HL-60/S4 (cell line): Measurements from ENCODE around the gene TCF12.

Source experiments
- in situ Hi-C: fragments of 300-500 bp; cut with MboI; formaldehyde crosslinking; loops from 2 replicates; pipeline ENCODE4 v1.14.3; 2022; ENCODE audit warnings: low sequenced_read_pairs

The TCF12 gene

DNA sequence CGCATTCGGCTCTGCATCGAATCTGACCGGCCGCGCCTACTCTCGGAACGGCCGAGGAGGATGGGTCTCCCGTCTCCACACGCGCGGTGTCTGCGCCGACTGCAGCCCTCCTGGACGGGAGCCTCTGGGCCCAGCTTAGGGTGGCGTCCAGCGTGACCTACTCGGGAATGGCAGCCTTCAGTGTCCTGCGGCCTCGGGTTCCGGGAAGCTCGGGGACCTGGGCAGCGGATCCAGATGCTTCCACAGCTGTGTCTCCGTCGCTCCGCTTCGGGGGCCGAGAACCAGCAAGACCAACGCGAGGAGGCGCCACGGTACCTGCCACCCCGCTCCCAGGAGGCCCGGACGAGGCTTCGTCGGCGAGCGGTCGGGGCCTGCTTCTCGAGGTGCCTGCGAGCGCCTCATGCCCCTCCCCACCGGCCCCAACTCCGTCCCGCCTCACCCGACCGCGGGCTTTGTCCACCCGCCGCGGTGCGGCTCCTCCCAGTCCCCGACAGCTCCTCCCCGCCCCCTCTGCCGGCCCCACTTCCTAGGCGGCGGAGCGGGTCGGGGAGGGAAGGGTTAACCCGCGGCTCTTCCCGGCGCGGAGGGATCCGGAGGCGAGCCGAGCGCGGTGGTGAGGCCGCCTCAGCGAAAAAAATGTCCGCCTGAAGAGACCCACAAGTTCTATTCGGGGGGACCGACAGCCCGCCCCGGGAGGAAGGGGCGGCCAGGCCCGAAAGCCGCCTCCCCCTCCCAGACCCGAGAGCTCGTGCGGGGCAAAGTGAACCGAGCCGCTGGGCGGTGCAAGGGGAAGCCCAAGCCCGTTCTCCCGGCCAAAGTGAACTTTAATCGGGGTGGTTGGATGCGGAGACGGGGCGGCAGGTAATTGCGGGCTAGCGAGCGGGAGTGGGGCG lies at the start of gene TCF12:
Gene TCF12, plus strand, starts transcription at position 599 of the 893 bp plus-strand sequence. CDS start 1,270 bp downstream, outside the sequence.
- in situ Hi-C loops, result no loop called here

DNA sequence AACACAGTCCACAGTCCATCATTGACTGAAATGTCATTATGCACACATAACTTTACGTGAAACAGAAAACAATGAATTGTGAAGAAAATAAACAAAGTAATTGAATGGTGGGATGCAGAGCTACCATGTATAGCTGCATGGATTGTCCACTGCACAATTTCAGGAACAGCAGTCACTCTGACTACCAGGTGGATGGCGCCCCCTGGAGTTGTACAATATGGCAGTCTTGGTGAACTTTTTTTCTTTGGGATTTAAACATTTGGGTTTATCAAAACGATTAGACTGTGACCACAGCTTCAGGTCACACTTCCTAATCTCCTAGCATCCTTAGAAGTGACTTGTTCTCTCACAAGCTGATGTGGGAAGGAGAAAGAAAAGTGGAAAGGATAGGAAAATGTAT lies 48.9 kb upstream of the TCF12 start:
- in situ Hi-C loops, result loop anchor here (25.0 kb wide), 1 partner anchor 382 kb away; no protein-coding TSS in a partner anchor

DNA sequence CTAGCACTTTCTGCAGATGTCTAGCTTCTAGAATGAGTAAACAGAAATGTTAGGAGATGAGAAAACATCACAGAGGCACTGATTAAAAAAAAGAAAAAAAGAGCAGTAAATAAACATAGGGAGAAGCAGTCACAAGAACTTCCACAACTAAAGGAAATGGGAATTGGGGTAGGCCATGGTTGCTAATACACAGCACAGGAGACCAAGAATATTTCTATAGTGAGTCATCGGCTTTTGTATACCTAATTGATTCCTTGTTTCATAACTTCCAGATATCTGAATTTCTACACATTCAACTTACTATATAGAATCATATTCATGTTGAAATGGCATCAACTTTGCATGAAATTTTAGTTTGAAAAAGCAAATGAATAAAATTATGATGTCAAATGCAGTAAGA lies 47.3 kb upstream of the TCF12 start:
- in situ Hi-C loops, result loop anchor here (25.0 kb wide), 1 partner anchor 384 kb away; no protein-coding TSS in a partner anchor

DNA sequence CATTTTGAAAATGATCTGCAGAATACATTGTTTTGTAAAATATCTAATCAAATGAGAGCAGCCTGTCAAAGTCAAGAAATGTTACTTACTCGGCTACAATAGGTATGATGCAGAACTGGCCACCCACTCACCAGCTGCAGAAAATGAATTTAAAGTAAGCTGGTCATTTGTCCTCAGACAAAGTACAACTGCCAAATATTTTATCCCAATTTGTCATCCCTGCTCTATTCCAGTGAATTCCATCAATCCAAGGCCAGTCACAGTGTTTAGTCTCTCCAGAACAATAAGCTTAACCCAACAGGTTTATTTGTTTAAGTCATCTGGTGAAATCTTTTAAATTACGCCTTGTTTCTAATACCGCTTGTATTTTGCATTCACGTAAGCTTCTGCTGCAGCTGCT lies 46.6 kb upstream of the TCF12 start:
- in situ Hi-C loops, result loop anchor here (25.0 kb wide), 1 partner anchor 385 kb away; no protein-coding TSS in a partner anchor

DNA sequence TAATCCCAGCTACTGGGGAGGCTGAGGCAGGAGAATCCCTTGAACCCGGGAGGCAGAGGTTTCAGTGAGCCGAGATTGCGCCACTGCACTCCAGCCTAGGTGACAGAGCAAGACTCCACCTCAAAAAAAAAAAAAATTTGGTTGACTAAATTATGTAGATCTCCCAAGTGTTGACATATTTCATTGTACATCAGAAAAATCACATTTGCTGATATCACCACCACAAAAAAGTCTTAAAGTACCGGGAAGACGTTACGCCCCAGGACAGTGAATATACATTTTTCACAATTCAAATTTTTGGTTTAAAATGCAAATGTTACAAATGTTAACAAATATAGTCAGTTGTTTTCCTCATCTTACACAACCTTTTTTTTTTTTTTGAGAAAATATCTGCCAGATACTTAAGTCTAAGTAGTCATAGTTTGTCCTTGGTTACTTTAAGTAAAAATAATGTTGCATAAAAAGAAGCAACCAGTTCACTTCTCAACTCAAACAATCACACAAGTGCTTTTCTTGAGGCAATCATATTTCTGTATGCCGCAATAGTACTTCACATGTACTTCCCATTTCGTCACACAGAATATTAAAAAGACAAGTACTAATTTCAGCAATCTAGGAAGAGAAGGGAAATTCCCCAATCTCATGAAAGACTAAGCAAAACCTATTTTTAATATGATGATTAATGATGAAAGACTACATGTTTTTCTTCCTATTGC lies 41.0 kb upstream of the TCF12 start:
- in situ Hi-C loops, result no loop called here

DNA sequence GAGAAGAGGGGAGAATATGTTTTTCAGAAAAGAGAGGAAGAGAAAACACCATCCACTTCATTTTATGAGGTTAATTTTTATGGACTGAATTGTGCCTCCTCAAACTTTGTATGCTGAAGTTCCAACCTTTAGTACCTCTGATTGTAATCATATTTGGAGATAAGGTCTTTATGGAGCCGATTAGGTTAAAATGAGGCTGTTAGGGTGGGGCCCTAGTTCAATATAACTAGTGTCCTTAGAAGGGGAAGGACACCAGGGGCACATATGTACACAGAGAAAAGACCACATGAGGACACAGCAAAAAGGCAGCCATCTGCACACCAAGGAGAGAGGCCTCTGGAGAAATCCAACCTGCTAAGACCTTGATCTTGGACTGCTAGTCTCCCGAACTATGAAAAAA lies 38.9 kb upstream of the TCF12 start:
- in situ Hi-C loops, result no loop called here

DNA sequence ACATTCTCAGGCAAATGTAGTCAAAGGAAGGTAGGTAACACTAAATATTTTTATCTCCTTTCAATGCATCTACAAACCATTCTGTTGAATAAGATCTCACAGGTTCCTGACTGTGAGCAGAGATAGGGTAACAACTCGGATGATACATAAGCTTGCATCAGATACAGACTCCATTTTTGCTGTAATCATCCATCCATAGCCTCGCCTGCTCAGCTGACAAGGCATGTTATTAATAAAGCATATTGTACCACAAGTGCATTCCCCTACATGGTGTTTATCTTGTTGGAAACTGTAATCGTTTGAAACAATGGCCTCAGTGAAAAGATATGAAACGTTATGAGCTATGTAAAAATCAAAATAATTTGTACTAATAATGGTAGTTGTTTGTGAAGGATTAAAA lies 35.4 kb upstream of the TCF12 start:
- in situ Hi-C loops, result no loop called here

DNA sequence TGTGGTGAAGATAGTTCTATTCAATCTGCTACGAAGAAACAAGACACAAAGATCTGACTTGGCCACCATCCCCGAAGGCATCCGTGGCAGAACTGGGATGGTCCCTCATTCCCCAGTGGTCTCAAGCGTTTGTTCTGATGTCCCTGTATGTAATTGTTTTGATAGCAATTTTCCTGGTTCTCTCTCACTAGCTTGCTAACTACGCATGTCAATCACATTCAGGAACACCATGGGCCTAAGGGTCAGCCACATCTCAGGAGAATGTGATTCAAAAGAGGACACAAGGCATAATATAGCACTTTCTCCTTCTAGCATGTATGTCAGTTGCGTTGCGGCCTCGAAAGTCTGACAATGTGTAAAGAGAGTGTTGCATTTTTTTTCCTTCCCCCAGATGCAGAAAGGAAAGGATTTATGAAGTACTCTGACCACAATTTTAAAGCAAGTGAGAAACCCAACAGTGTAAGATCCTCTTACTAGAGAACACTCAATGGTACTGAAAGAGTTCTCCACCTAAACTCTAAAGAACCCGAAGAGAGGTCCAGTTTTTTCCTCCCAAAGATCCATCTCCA lies 32.0 kb upstream of the TCF12 start:
- in situ Hi-C loops, result no loop called here

DNA sequence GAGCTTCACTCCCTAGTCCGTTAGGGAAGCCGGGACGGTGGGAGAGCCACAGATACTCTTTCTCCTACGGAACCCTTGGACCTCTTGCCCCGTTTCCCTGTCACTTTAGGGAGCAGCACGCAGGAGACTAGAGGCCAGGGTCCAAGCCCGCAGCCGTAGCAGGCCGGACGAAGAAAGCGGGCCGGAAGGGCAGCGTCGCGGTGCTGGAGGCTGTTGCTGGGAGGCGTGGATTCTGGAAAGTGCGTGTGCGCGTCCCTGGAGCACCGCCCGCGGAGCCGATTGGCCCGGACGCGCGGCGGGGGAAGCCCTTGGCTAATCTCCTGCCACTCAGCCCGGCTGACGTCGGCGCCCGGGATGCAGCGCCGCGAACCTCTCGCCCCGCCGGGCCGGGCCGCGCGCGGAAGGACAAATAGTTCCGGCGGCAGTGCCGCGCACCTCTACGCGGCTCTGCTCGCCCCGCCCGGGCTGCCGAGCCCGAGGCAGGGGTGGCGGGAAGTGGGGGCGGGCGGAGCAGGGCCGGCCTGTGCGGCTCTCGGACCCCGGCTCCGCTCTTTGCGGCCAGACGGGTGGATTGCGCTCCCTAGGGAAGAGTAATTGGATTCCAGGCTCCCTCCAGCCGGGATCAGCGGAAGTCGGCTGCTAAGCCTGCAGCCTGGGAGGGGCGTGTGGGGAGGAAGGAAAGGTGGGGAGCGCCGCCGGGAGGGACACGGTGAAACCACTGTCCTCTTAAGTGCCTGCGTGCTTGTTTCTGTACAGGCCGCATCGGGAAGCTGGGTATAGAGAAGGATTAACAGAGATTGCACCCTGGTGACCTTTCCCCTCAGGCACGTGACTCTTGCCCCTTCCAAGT lies 31.3 kb upstream of the TCF12 start:
- in situ Hi-C loops, result no loop called here

DNA sequence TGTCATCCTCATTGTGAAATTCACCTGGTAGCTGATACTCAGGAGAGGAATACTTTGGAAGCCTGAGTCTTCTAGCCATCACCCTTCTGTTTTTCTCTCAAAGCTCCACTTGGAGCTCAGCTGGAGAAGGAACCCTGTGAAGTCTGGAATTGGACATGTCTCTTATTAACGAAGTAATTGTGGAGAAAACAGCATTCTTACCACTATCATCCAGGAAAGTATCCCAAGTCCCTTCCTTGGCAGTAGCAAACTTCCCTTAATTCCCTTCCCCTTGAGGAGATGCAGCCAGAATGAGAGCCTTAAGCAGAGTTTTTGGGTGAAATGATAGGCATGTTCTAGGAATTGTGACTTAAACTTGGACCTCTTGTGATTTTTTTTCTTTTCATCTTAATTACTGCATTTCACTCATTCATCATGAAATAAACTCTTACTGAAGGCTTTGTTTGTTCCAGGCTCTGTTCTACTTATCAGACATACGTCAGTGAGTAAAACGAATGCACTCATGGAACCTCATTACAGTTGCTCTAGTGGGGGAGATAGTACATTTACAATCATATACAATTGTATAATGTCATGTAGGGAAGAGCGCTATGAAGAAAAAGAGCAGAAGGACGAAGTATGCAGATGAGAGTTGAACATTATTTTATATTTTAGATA lies 30.5 kb upstream of the TCF12 start:
- in situ Hi-C loops, result no loop called here

DNA sequence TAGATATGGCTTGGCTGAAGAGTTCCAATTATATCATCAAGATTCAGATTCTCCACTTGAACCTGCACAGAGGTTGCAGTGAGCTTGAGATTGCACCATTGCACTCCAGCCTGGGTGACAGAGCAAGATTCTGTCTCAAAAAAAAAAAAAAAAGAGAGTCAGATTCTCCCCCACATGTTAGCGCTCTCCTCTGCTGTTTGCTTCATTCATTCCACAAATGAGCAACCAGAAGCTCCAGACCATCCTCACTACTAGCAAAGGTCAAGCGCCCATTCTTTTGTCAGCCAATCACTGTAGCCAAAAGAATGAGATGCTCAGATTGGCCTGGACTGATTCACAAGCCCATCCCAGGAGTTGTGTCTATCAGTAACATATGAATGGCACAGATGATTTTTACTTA lies 28.4 kb upstream of the TCF12 start:
- in situ Hi-C loops, result no loop called here

DNA sequence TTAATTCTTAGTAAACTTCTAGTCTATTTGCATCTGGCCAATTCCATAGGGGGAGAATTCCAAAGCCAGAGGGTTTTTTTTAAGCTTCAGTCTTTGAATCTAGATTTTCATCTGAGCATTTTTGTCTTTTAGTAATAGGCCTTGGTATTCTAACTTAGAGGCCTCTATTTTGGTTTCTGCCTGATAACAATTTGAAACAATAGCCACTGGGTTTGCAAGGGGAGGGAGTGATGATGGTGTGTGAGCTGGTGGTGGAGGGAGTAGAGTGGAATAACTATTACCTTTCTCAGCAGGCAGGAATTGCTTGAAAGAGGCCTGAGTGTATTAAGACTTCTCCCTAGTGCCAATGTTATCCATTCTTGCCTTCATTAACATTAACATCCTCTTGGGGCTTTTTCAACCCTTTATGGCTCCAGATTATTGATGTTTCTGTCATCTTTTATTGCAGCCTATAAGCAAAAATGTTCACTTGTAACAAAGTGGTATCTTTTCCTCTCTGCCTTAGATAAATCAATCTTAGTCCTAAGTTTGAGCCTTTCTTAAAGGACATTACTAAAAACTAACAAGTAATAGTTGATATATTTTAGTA lies 26.5 kb upstream of the TCF12 start:
- in situ Hi-C loops, result no loop called here

DNA sequence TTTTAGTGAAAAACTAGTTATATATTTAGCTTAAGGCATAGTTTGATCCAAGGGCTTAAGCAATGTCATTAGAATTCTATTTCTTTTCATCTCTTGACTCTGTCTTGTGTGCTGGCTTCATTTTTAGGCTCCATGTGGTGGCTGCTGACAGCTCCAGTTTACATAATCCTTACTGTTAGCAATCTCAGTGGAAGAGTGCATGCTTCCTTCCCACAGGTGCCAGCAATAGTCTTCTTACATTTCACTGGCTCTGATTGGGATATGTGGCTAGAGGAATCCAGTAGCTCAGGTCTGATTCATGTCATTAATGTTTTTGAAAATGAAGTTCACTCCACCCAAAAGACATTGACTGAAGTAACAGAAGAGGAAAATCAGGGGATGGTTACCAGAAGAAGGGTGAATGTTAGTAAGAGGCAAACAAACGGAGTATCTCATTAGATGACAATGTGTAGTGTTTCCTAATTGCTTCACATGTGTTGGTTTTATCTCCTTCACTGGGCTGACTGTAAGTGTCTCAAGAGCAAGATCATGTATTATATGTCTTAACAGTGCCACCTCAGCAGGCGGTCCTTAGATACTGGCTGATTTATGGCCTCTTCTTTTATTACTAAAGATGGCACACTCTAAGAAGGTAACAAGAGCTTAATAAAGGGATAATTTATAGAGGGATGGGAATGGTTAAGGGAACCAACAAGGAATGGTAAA lies 25.6 kb upstream of the TCF12 start:
- in situ Hi-C loops, result no loop called here

DNA sequence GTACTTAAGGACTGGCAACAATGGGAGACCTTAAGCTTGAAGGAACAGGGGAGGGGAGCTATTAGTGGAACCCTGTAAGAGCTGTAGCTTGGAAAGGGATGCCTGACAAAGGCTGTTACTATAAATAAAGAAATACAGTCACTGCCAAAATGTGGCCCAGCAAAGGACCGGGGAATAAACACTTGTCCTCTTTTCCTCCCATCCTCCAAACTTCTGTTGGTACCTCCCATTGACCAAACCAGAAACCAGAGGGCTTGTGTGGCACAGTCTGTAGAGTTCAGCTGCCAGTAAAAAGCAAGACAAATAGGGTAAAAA lies 25.1 kb upstream of the TCF12 start:
- in situ Hi-C loops, result no loop called here

DNA sequence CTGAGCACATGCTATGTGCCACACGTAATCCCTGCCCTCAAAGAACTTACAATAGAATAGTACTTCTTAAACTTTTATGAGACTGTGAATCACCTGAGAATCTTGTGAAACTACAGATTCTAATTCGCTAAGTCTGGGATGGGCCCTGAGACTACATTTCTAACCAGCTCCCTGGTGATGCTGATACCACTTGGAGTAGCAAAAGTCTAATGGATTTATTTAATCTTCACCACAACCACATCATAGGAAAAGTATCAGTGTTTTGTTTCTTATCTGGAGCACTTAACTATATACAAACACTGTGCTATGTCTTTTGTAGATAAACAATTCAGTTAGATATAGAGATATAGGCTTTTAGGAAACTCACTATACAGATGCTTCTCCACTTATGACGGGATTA lies 23.8 kb upstream of the TCF12 start:
- in situ Hi-C loops, result no loop called here

DNA sequence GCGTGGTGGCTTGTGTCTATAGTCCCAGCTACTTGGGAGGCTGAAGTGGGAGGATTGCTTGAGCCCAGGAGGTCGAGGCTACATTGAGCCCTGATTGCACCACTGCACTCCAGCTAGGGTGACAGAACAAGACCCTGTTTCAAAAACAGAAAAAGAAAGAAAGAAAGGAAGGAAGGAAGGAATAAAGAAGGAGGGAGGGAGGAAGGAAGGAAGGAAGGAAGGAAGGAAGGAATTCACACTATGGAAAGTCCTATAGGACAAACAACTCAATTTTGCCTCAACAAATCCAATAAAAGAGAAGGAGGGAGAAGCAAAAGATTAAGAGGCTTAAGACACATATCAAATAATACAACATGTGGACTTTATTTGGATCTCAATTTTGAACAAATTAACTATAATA lies 16.5 kb upstream of the TCF12 start:
- in situ Hi-C loops, result no loop called here

DNA sequence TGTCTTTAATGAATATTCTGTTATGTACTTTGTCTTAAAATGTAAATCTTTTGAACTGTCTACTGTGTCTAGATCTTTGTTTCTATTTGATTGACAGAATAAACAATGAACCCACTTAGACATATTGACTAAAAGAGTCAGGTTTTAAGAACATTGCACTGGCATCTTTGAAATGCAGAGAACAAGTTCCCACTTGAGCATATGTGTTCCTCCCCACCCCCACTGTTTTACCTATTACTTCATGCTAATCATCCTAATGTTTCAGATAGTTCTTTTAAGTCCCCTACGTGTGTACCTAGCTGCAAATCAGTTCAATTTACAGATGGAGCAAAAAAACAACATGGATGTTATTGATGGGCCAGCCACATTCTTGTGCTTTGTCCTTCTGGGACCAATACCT lies 11.7 kb upstream of the TCF12 start:
- in situ Hi-C loops, result no loop called here

DNA sequence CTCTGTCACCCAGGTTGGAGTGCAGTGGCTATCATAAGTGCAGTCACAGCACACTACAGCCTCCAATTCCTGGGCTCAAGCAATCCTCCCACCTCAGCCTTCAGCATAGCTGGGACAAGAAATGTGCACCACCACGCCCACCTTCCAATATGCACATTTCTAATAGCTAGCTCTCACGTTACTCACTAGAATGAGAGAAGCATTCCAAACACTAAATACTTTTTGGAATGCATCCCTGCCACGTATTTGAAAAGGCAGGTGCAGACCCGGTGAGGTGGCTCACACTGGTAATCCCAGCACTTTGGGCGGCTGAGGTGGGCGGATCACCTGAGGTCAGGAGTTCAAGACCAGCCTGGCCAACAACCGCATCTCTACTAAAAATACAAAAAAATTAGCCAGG lies 7.6 kb upstream of the TCF12 start:
- in situ Hi-C loops, result no loop called here

DNA sequence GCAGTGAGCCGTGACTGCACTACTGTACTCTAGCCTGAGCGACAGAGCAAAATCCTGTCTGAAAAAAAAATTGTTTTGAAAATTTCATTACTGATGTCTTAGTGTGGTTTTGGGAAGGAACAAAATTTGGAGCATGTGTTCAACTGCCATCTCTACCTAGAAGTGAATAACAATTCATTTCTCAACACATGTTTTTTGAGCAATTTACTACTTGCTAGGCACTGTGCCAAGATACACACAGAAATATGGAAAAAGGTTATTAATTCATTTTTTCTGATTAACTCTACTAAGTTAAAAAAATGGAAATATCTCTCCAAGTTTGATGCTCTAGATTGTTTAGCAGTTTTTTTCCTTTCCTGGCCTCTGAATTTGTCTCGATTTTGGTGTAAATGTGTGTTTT lies 5.2 kb upstream of the TCF12 start:
- in situ Hi-C loops, result no loop called here
